Measurements from ENCODE around the gene APOBEC3C.
"Not testable (repeated sequence)": the region's sequence is repeated elsewhere in the genome, so short reads cannot be mapped to it uniquely, and the experiment has no call there.

Gene APOBEC3C

GRCh38 chr22:39024519-39025308 lies 10.7 kb downstream of the APOBEC3C start:
- no peak for DNase-seq

GRCh38 chr22:39026509-39027150 lies 12.6 kb downstream of the APOBEC3C start:
- DNase-seq, result no peak

- DNase-seq, result no peak
Observed at GRCh38 chr22:39027717-39028116, 13.7 kb downstream of the APOBEC3C start.

- DNase-seq, result no peak
Observed at GRCh38 chr22:39028281-39028680, 14.2 kb downstream of the APOBEC3C start.

GRCh38 chr22:39029227-39029626 lies 15.2 kb downstream of the APOBEC3C start:
- DNase-seq, result no peak

GRCh38 chr22:39030705-39031104 lies 16.6 kb downstream of the APOBEC3C start:
- DNase-seq, result no peak

- not testable (repeated sequence) for DNase-seq
Observed at GRCh38 chr22:39031434-39032295, 17.6 kb downstream of the APOBEC3C start.

- not testable (repeated sequence) for DNase-seq
Observed at GRCh38 chr22:39037071-39037470, 23.0 kb downstream of the APOBEC3C start.

GRCh38 chr22:39039306-39040126 lies 25.5 kb downstream of the APOBEC3C start:
- no peak for DNase-seq

- not testable (repeated sequence) for DNase-seq
Observed at GRCh38 chr22:39040155-39040537, 26.1 kb downstream of the APOBEC3C start.

- peak; percentile 8 for DNase-seq
Observed at GRCh38 chr22:39040538-39041296, 26.7 kb downstream of the APOBEC3C start, which contains the start of gene APOBEC3F. APOBEC3F (plus strand) TSS chr22:39040864; CDS start chr22:39040961, 97 bp downstream.

GRCh38 chr22:39041908-39042307 lies 27.9 kb downstream of the APOBEC3C start:
- no peak for DNase-seq

GRCh38 chr22:39043063-39043462 lies 29.0 kb downstream of the APOBEC3C start:
- not testable (repeated sequence) for DNase-seq

- DNase-seq, result not testable (repeated sequence)
Observed at GRCh38 chr22:39045136-39045535, 31.1 kb downstream of the APOBEC3C start.

GRCh38 chr22:39049486-39049885 lies 35.4 kb downstream of the APOBEC3C start:
- not testable (repeated sequence) for DNase-seq

- DNase-seq, result not testable (repeated sequence)
Observed at GRCh38 chr22:39051844-39052495, 37.9 kb downstream of the APOBEC3C start.

GRCh38 chr22:39055658-39056057 lies 41.6 kb downstream of the APOBEC3C start:
- DNase-seq, result no peak

- not testable (repeated sequence) for DNase-seq
Observed at GRCh38 chr22:39061290-39061689, 47.2 kb downstream of the APOBEC3C start.

GRCh38 chr22:39061951-39062350 lies 47.9 kb downstream of the APOBEC3C start:
- DNase-seq, result not testable (repeated sequence)

- not testable (repeated sequence) for DNase-seq
Observed at GRCh38 chr22:39063904-39064303, 49.8 kb downstream of the APOBEC3C start.
